Activated CD8-positive, alpha-beta T cell treated with anti-CD3 and anti-CD28 coated beads for 36 hours (primary cell): ENCODE results near the gene XRCC6. TPM values are rescaled to one million over a fixed set of nuclear protein-coding genes. Genes with fewer than 3 reads are reported as not detected.
A peak's percentile ranks its signal among the peaks of the same experiment; 100 is the strongest.

Experiments
- ATAC-seq: fragments of 200-7000 bp; cut with Tn5 transposase; one replicate; pipeline ENCODE4 v1.10.0; 2021; ENCODE audit warnings: mild to moderate bottlenecking, moderate library complexity
- CTCF ChIA-PET: fragments of 350-600 bp; sonication (Branson Sonifier 250); formaldehyde crosslinking; loops from one replicate; lab custom pipeline; 2021; ENCODE audit warnings: antibody characterized with exemption; lab: Charles Lee
- POLR2A ChIA-PET: fragments of 350-600 bp; sonication (Branson Sonifier 250); formaldehyde crosslinking; loops from one replicate; lab custom pipeline; 2021; ENCODE audit warnings: antibody characterized with exemption; lab: Charles Lee
- DNase-seq: peaks from one replicate; pipeline ENCODE4 v3.0.0-alpha.2; 2020
- H3K27ac Mint-ChIP-seq: one replicate; pipeline ENCODE4 v1.8.0; 2021; ENCODE audit warnings: mild to moderate bottlenecking, mixed read lengths
- H3K27me3 Mint-ChIP-seq: one replicate; pipeline ENCODE4 v1.8.0; 2021; ENCODE audit warnings: mixed read lengths
- H3K36me3 Mint-ChIP-seq: one replicate; pipeline ENCODE4 v1.8.0; 2021; ENCODE audit warnings: low read depth, mixed read lengths
- H3K4me1 Mint-ChIP-seq: one replicate; pipeline ENCODE4 v1.8.0; 2021; ENCODE audit warnings: low read depth, mixed read lengths
- H3K4me3 Mint-ChIP-seq: one replicate; pipeline ENCODE4 v1.8.0; 2021; ENCODE audit warnings: mild to moderate bottlenecking, moderate library complexity, mixed read lengths
- H3K9me3 Mint-ChIP-seq: one replicate; pipeline ENCODE4 v1.8.0; 2021; ENCODE audit warnings: mixed read lengths
- CTCF ChIP-seq: fragments of 200-600 bp; IDR thresholded peaks from one replicate; pipeline ENCODE4 v1.8.0; 2022; ENCODE audit warnings: antibody characterized with exemption, mild to moderate bottlenecking
- intact Hi-C: fragments of 100-400 bp; cut with micrococcal nuclease; formaldehyde crosslinking; loops from one replicate; pipeline ENCODE4 v1.10.0; 2022
- total RNA-seq, 2 experiments: library from RNA; stranded (reverse); gene quantifications; one replicate each; pipeline ENCODE4 v1.2.3, GENCODE V29; 2021

Gene XRCC6
- total RNA-seq, 2 experiments from 2014 or later = 424 to 425 TPM

DNA sequence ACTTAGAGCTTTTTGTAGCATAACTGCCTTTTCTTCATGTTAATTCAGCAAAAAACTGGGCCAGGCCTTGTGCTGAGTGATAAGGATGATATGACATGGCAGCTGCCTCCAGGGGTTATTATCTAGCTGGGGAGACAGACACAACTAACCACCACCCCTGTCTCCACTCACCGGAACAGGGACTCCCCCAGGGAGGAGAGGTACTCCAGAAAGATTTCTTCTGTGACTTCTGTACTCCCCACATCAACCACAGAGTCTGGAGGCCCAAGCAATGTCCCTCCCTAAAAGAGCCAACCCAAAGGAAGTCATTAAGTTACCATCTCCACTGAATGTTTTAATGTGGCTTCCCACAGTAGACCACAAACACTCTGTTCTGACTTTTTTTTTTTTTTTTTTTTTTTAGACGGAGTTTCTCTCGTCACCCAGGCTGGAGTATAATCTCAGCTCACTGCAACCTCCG is 17.2 kb upstream of the XRCC6 start:
- no peak for TF ChIP-seq CTCF
- intact Hi-C loops = no loop called here

GRCh38 chr22:41608386-41608785 is 12.7 kb upstream of the XRCC6 start:
- Mint-ChIP-seq H3K9me3 (no peaks in the 10 kb centered on the region), H3K27ac (no peak overlapping the region), H3K36me3 (peaks cover 59% of the 10 kb centered on the region), H3K4me1 (peaks cover 22% of the 10 kb centered on the region), H3K4me3 (no peak overlapping the region), H3K27me3 (no peaks in the 10 kb centered on the region)
- no peak for DNase-seq
- ChIA-PET POLR2A (interaction anchor here (0.8 to 1.2 kb wide), 2 partner anchors 11 to 19 kb away, joined by 3 to 6 read pairs; partner anchors contain the start of gene PMM1), CTCF (interaction anchor here (1.1 kb wide), 1 partner anchor 12 kb away, joined by 3 read pairs; no protein-coding TSS in a partner anchor)
- ATAC-seq = no peak
- intact Hi-C loops = no loop called here
- no peak for TF ChIP-seq CTCF

More for the DNA sequence above, 17.2 kb upstream of the XRCC6 start:
- ChIA-PET POLR2A (interaction anchor here (0.6 to 3.1 kb wide), 8 partner anchors 13 to 1531 kb away, joined by 3 to 26 read pairs (median 3); partner anchors contain the start of genes DESI1, PMM1 and XRCC6), CTCF (interaction anchor here (0.8 to 2.5 kb wide), 4 partner anchors 12 to 17 kb away, joined by 3 to 10 read pairs (median 4); partner anchors contain the start of genes DESI1, PMM1 and XRCC6)
- Mint-ChIP-seq H3K27ac (peak overlapping the region; percentile 65), H3K27me3 (no peaks in the 10 kb centered on the region), H3K9me3 (no peaks in the 10 kb centered on the region), H3K4me1 (peaks cover 33% of the 10 kb centered on the region), H3K4me3 (peak overlapping the region; percentile 13), H3K36me3 (peaks cover 69% of the 10 kb centered on the region)
- DNase-seq (peak; percentile 88), ATAC-seq (peak; percentile 98)

GRCh38 chr22:41612603-41613306 is 8.3 kb upstream of the XRCC6 start:
- DNase-seq = no peak
- no peak for ATAC-seq
- no peak overlapping the region for H3K27ac Mint-ChIP-seq
- H3K4me1 Mint-ChIP-seq = peaks cover 20% of the 10 kb centered on the region
- no peak for TF ChIP-seq CTCF
- POLR2A ChIA-PET = interaction anchor here (0.6 to 1.1 kb wide), 3 partner anchors 23 to 63 kb away, joined by 3 to 4 read pairs (median 3); partner anchors contain the start of gene PMM1
- CTCF ChIA-PET = interaction anchor here (0.8 to 1.2 kb wide), 2 partner anchors 16 to 54 kb away, joined by 3 to 4 read pairs; no protein-coding TSS in a partner anchor
- no peak overlapping the region for H3K4me3 Mint-ChIP-seq
- H3K27me3 Mint-ChIP-seq = no peaks in the 10 kb centered on the region
- peaks cover 41% of the 10 kb centered on the region for H3K36me3 Mint-ChIP-seq
- intact Hi-C loops = no loop called here
- H3K9me3 Mint-ChIP-seq = no peaks in the 10 kb centered on the region

- Mint-ChIP-seq H3K4me3 (no peak overlapping the region), H3K36me3 (peaks cover 40% of the 10 kb centered on the region), H3K27me3 (no peaks in the 10 kb centered on the region), H3K27ac (no peak overlapping the region), H3K4me1 (peaks cover 24% of the 10 kb centered on the region), H3K9me3 (no peaks in the 10 kb centered on the region)
- ATAC-seq (no peak), DNase-seq (no peak)
- TF ChIP-seq CTCF = no peak
- CTCF ChIA-PET = interaction anchor here (0.8 to 2.1 kb wide), 3 partner anchors 27 to 54 kb away, joined by 3 to 5 read pairs (median 4); no protein-coding TSS in a partner anchor
- intact Hi-C loops = no loop called here
- POLR2A ChIA-PET = interaction anchor here (1.1 kb wide), 2 partner anchors 23 to 62 kb away, joined by 3 read pairs; partner anchors contain the start of gene PMM1
Measured at GRCh38 chr22:41613456-41613855, 7.6 kb upstream of the XRCC6 start.
